Fibroblast of lung (primary cell): ENCODE measurements around the gene ACER1.

Experiments
- CTCF ChIP-seq, 2 donors: IDR thresholded peaks in 1 of 2; conservative IDR thresholded peaks in 1 of 2; 1 replicate in 1 of 2; 2 replicates in 1 of 2; pipeline ENCODE4 v1.5.1; 2011 to 2012; ENCODE audit warnings: low read length in 2 of 2, control low read depth in 1 of 2, inconsistent platforms in 1 of 2, low read depth in 1 of 2, mild to moderate bottlenecking in 1 of 2
- EZH2 ChIP-seq: IDR thresholded peaks from 2 replicates; pipeline ENCODE4 v1.5.1; 2012; ENCODE audit warnings: low read length, control low read depth, mild to moderate bottlenecking; ENCODE audit errors: missing control alignments

DNA sequence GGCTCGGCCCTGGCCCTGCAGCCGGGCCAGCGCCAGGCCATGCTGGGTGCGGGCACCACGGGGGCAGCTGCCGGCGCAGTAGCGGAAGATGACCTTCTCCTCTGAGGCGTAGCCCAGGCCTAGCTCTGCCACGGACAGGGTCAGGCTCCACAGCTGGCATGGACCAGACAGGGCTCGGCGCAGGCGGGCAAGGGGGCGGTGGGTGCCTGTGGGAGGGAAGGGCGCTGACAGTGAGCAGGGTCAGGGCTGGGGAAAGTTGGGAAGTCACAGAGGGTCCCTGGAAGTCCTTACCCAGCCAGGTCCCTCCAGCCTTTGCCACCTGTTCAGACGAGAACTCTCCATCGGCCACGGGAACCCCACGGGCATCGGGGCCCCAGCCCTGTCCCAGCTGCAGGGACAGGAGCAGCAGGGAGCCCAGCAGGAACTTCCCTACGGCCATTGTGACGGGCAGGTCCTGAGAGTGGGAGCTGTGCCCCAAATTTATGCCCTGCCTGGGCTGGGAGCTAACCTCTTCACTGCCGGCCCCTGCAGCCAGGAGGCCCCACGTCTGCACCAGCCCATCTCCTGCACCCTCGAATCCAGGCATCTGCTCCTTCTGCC lies 42.1 kb upstream of the ACER1 start, which contains the start of gene PSPN:
- no peak for TF ChIP-seq CTCF (conservative IDR thresholded peaks at IDR 0.05 in 1 of 2, IDR thresholded peaks at IDR 0.05 in 1 of 2; ENCODE audit: low read depth in 1 of 2, low read length in 2 of 2)
- no peak for TF ChIP-seq EZH2
